ENCODE measurements around the gene PDE4DIP.
"Not testable (repeated sequence)": the region's sequence is repeated elsewhere in the genome, so short reads cannot be mapped to it uniquely, and the experiment has no call there.

PDE4DIP gene

DNA sequence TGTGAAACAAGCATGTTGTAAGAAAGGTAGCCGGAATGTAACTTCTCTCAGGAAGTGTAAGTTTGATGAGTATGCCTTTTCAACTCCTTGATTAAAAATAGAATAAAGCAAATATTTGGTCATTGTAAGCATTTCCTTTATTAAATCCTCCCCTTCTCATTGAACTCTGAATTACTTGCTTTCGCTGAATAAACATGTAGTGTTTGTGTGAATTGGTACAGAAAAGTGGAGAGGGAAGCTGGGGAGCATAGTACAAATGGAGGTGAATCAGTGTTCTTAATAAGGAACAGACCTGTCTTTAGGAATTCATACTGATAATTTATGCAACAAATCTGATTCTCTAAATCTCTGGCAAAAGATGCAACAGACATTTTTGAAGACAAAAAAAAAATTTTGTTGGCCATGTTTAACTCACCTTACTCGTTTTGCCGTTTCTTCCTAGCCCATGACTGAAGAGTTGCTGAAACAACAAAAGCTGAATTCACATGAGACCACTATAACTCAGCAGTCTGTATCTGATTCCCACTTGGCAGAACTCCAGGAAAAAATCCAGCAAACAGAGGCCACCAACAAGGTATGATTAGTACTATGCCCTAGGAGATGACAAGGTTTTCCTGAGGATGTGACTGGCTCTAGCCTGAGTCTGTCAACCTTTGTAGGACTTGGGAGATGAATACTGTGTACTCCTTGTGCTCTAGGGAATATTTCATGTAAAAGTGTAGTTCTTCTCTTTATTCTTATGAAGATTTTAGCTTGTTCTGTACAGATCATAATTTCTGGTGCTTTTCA, 116.2 kb downstream of the PDE4DIP start:
- not testable (repeated sequence) for H3K4me1 Mint-ChIP-seq (ENCODE audit: low read depth); H3K36me3 Mint-ChIP-seq (ENCODE audit: low read depth); H3K9me3 Mint-ChIP-seq; H3K4me3 Mint-ChIP-seq; H3K27me3 Mint-ChIP-seq (ENCODE audit: low read depth); H3K27ac Mint-ChIP-seq; DNase-seq (ENCODE audit: low spot score)

GRCh38 chr1:148962127-148962857, 118.1 kb downstream of the PDE4DIP start:
- not testable (repeated sequence) for H3K4me3 Mint-ChIP-seq; DNase-seq (ENCODE audit: low spot score); H3K27ac Mint-ChIP-seq; H3K27me3 Mint-ChIP-seq (ENCODE audit: low read depth); H3K9me3 Mint-ChIP-seq; H3K36me3 Mint-ChIP-seq (ENCODE audit: low read depth); H3K4me1 Mint-ChIP-seq (ENCODE audit: low read depth)

- not testable (repeated sequence) for H3K36me3 Mint-ChIP-seq (ENCODE audit: low read depth); DNase-seq (ENCODE audit: low spot score); H3K4me1 Mint-ChIP-seq (ENCODE audit: low read depth); H3K4me3 Mint-ChIP-seq; H3K27ac Mint-ChIP-seq; H3K27me3 Mint-ChIP-seq (ENCODE audit: low read depth); H3K9me3 Mint-ChIP-seq
Measured at GRCh38 chr1:148966084-148966483, 121.9 kb downstream of the PDE4DIP start.

DNA sequence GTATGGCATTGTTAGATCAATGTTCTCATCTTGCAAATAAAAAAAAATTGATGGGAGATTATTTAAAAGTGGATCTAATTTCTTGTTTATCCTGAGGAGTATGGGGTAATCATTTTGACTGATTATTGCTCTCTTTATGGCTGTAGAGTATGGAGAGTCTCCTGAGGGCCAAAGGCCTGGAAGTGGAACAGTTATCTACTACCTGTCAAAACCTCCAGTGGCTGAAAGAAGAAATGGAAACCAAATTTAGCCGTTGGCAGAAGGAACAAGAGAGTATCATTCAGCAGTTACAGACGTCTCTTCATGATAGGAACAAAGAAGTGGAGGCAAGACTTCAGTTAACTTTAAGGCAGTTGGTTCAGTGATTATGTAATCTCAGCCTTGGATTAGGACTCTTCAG, 123.4 kb downstream of the PDE4DIP start:
- H3K27ac Mint-ChIP-seq; H3K27me3 Mint-ChIP-seq (ENCODE audit: low read depth); H3K4me3 Mint-ChIP-seq; H3K9me3 Mint-ChIP-seq; DNase-seq (ENCODE audit: low spot score); H3K4me1 Mint-ChIP-seq (ENCODE audit: low read depth); H3K36me3 Mint-ChIP-seq (ENCODE audit: low read depth): not testable (repeated sequence)

DNA sequence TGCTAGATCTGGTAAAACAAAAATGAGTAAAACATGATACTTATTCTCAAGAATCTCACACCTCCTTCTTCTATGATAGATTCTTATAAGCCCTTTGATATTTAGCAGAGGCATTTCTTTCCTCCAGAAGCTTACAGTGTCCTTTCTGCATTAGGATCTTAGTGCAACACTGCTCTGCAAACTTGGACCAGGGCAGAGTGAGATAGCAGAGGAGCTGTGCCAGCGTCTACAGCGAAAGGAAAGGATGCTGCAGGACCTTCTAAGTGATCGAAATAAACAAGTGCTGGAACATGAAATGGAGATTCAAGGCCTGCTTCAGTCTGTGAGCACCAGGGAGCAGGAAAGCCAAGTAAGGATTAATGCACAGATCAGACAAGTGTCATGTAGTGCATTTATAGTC, 124.5 kb downstream of the PDE4DIP start:
- H3K36me3 Mint-ChIP-seq (ENCODE audit: low read depth); H3K4me1 Mint-ChIP-seq (ENCODE audit: low read depth); H3K27ac Mint-ChIP-seq; H3K4me3 Mint-ChIP-seq; H3K9me3 Mint-ChIP-seq; H3K27me3 Mint-ChIP-seq (ENCODE audit: low read depth); DNase-seq (ENCODE audit: low spot score): not testable (repeated sequence)

- H3K27me3 Mint-ChIP-seq (ENCODE audit: low read depth); DNase-seq (ENCODE audit: low spot score); H3K9me3 Mint-ChIP-seq; H3K4me3 Mint-ChIP-seq; H3K36me3 Mint-ChIP-seq (ENCODE audit: low read depth); H3K27ac Mint-ChIP-seq; H3K4me1 Mint-ChIP-seq (ENCODE audit: low read depth): not testable (repeated sequence)
Measured at GRCh38 chr1:148969126-148969525, 124.9 kb downstream of the PDE4DIP start.

DNA sequence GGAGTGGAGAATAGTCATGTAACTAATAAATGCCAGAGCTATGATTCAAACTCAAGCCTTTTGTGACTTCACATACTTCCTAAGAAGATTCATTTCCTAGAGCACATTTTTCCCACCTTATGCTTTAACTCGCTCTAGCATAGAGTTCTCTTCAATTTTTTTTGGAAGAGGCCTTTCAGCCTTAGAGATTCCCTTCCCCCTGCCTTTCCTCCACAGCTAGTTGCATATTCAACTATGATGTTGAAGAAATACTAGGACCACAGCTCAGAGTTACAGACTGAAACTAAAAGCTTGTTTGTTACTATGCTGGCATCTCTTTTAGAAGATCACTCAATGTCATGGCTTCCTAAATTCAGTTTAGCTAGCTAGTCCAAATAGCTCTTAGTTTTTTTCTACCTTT, 131.2 kb downstream of the PDE4DIP start:
- peaks cover 17% of the 10 kb centered on the region for H3K4me1 Mint-ChIP-seq (ENCODE audit: low read depth)
- peaks cover 31% of the 10 kb centered on the region for H3K36me3 Mint-ChIP-seq (ENCODE audit: low read depth)
- H3K4me3 Mint-ChIP-seq, result peak overlapping the region; percentile 83
- not testable (repeated sequence) for H3K27me3 Mint-ChIP-seq (ENCODE audit: low read depth); DNase-seq (ENCODE audit: low spot score); H3K9me3 Mint-ChIP-seq
- peak overlapping the region; percentile 91 for H3K27ac Mint-ChIP-seq

DNA sequence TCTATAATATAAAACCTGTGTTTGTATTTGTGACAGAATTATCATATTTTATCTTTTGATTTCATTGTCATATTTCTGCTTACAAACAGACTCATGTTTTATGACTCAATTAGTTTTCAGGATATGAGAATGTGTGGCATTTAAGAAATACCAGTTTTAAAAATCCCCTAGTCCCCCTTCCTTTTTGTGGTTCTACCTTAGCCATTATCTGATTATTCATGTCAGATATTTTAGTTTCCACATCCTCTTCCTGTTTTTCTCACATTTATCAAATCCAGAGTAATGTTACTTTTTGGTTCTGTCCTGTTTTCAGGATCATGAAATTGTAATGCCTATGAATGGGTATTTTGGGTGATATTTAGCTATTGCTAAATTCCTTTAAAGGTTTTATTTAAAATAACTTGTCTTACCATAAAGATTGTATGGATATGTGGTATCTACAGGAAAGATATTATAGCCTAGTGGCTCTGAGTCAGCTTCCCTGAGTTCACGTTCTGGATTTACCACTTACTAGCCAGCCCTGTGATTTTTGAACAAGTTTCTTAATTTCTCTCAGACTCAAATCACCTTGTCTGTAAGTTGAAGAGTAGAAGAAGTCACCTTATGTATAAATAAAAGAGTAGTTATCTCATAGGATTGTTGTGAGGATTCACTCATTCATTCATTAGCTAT, 131.8 kb downstream of the PDE4DIP start:
- H3K4me1 Mint-ChIP-seq (ENCODE audit: low read depth), result peaks cover 18% of the 10 kb centered on the region
- H3K27ac Mint-ChIP-seq, result peak overlapping the region; percentile 91
- not testable (repeated sequence) for H3K9me3 Mint-ChIP-seq; H3K27me3 Mint-ChIP-seq (ENCODE audit: low read depth); DNase-seq (ENCODE audit: low spot score)
- H3K36me3 Mint-ChIP-seq (ENCODE audit: low read depth), result peaks cover 37% of the 10 kb centered on the region
- peak overlapping the region; percentile 83 for H3K4me3 Mint-ChIP-seq

- not testable (repeated sequence) for H3K4me3 Mint-ChIP-seq; DNase-seq (ENCODE audit: low spot score); H3K9me3 Mint-ChIP-seq; H3K27me3 Mint-ChIP-seq (ENCODE audit: low read depth)
- H3K4me1 Mint-ChIP-seq (ENCODE audit: low read depth), result peaks cover 24% of the 10 kb centered on the region
- H3K36me3 Mint-ChIP-seq (ENCODE audit: low read depth), result peaks cover 55% of the 10 kb centered on the region
- peak overlapping the region; percentile 23 for H3K27ac Mint-ChIP-seq
Measured at GRCh38 chr1:148977785-148978184, 133.6 kb downstream of the PDE4DIP start.

DNA sequence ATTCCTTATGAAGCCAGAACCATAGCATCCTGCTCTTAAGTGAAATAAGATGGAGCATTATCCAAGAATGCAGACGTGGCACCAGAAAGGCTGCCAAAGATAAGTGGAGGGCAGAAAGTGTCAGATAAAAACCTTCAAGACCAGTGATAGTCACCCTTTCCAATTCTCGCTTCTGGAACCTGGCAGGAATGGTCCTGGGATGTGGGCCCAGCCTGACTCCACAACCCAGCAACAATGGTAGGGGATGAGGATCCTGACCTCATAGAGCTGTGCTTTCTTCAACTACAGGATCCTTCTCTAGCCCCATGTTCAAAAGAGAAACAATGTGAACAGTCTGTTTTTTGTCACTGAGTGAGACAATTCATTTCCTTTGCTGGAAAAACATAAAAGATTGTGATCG, 145.2 kb downstream of the PDE4DIP start:
- not testable (repeated sequence) for H3K4me3 Mint-ChIP-seq; DNase-seq (ENCODE audit: low spot score); H3K9me3 Mint-ChIP-seq; H3K36me3 Mint-ChIP-seq (ENCODE audit: low read depth); H3K27ac Mint-ChIP-seq; H3K4me1 Mint-ChIP-seq (ENCODE audit: low read depth)
- peaks cover 22% of the 10 kb centered on the region for H3K27me3 Mint-ChIP-seq (ENCODE audit: low read depth)

DNA sequence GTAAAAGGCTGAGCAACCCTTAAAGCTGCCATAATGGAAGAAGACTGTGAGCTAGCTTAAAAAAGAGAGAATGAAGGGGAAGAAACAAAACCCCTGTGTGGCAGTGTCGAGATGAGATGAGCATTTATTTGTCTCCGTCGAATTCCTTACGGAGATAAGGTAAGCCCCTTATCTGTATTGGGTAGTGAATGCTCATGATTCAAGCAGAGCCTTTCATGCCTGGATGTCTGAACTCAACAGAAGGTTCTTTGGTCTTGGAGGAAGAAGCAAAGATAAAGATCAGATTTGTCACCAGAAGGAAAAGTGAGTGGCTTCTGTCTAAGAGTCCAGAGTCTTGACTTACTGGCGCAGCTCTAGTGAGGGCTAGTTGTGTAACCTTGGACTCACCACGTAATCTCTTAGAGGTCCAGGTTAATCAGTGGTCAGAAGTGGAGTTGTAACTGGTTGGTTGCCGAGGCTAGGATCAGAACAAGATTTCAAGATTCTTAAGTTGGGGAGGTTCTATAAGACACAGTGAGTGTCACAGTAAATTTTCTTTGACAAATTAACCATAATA, 146.1 kb downstream of the PDE4DIP start:
- H3K4me3 Mint-ChIP-seq; H3K36me3 Mint-ChIP-seq (ENCODE audit: low read depth); H3K27ac Mint-ChIP-seq; H3K9me3 Mint-ChIP-seq; H3K4me1 Mint-ChIP-seq (ENCODE audit: low read depth); DNase-seq (ENCODE audit: low spot score): not testable (repeated sequence)
- peaks cover 22% of the 10 kb centered on the region for H3K27me3 Mint-ChIP-seq (ENCODE audit: low read depth)

DNA sequence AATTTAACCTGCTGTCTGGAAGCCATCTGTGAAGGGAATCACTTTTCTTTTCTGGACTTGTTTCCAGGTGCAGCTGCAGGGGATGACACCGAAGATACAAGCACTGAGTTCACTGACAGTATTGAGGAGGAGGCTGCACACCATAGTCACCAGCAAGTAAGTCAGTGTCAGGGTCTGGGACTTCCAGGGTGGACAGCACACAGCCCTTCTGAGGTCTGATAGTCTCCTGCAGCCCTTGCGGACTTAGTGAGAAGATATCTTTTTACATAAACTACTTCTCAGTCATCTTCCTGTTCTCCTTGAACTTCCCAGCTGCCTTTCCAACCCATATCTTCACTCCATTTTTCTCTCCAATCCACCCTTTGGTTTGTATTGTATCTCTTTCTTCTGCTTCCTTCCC, 147.6 kb downstream of the PDE4DIP start:
- not testable (repeated sequence) for H3K9me3 Mint-ChIP-seq; H3K36me3 Mint-ChIP-seq (ENCODE audit: low read depth); DNase-seq (ENCODE audit: low spot score); H3K4me3 Mint-ChIP-seq; H3K27ac Mint-ChIP-seq; H3K4me1 Mint-ChIP-seq (ENCODE audit: low read depth)
- peaks cover 19% of the 10 kb centered on the region for H3K27me3 Mint-ChIP-seq (ENCODE audit: low read depth)

DNA sequence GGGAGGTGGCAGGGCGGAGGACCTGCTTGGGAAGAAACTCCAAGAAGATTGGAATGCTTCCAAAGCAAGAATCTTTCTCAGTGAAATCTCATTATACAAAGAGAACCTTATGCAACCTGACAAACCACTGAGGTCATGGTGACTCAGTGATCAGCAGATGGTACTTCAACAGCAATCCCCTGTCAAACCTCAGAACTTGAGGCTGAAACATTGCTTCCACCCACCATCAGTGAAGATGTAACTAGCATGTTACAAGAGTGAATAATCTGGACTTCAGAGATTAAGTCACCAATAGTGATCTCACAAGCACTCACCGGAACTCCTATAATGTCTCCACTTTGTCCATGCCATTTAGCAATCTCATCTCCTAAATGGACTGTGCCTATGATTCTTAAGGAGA, 148.1 kb downstream of the PDE4DIP start:
- H3K27me3 Mint-ChIP-seq (ENCODE audit: low read depth), result peaks cover 16% of the 10 kb centered on the region
- not testable (repeated sequence) for H3K36me3 Mint-ChIP-seq (ENCODE audit: low read depth); H3K9me3 Mint-ChIP-seq; H3K4me3 Mint-ChIP-seq; H3K27ac Mint-ChIP-seq; H3K4me1 Mint-ChIP-seq (ENCODE audit: low read depth); DNase-seq (ENCODE audit: low spot score)
